IMR-90 (cell line): ENCODE data around the gene ANXA8.

Experiments
- BHLHE40 ChIP-seq: fragments of 150-350 bp; IDR thresholded peaks from 2 replicates; pipeline ENCODE4 v1.6.1; 2016; ENCODE audit warnings: mild to moderate bottlenecking, low read depth, low read length
- CEBPB ChIP-seq: IDR thresholded peaks from 2 replicates; pipeline ENCODE4 v1.6.1; 2012; ENCODE audit warnings: low read depth, low read length, improper control_type of control experiment
- CHD1 ChIP-seq: IDR thresholded peaks from 2 replicates; pipeline ENCODE4 v1.6.1; 2012; ENCODE audit warnings: low read depth, low read length, improper control_type of control experiment
- CTCF ChIP-seq: conservative IDR thresholded peaks from 2 replicates; pipeline ENCODE4 v1.5.1; 2012; ENCODE audit warnings: mild to moderate bottlenecking, low read depth, low read length, improper control_type of control experiment
- ELK1 ChIP-seq: fragments of 150-350 bp; IDR thresholded peaks from 2 replicates; pipeline ENCODE4 v1.6.1; 2016; ENCODE audit warnings: low read depth, mild to moderate bottlenecking, low read length, moderate library complexity, borderline replicate concordance
- FOS ChIP-seq: fragments of 150-350 bp; IDR thresholded peaks from 2 replicates; pipeline ENCODE4 v1.6.1; 2016; ENCODE audit warnings: low read depth, low read length
- MXI1 ChIP-seq: IDR thresholded peaks from 2 replicates; pipeline ENCODE4 v1.6.1; 2012; ENCODE audit warnings: low read depth, mild to moderate bottlenecking, low read length, moderate library complexity, borderline replicate concordance
- NFE2L2 ChIP-seq: fragments of 150-350 bp; IDR thresholded peaks from 2 replicates; pipeline ENCODE4 v1.6.1; 2016; ENCODE audit warnings: low read depth, mild to moderate bottlenecking, low read length
- POLR2A ChIP-seq: IDR thresholded peaks from 2 replicates; pipeline ENCODE4 v1.6.1; 2012; ENCODE audit warnings: mild to moderate bottlenecking, low read depth, low read length
- RAD21 ChIP-seq: IDR thresholded peaks from 2 replicates; pipeline ENCODE4 v1.6.1; 2012; ENCODE audit warnings: low read length, improper control_type of control experiment
- RCOR1 ChIP-seq: IDR thresholded peaks from 2 replicates; pipeline ENCODE4 v1.6.1; 2012; ENCODE audit warnings: mild to moderate bottlenecking, low read length, improper control_type of control experiment; ENCODE audit not compliant: insufficient replicate concordance
- RFX5 ChIP-seq: IDR thresholded peaks from 2 replicates; pipeline ENCODE4 v1.8.0; 2012; ENCODE audit warnings: low read depth, mild to moderate bottlenecking, low read length, moderate library complexity
- SMC3 ChIP-seq: fragments of 150-350 bp; IDR thresholded peaks from 2 replicates; pipeline ENCODE4 v1.6.1; 2016; ENCODE audit warnings: low read depth, mild to moderate bottlenecking, antibody characterized with exemption, low read length, moderate library complexity
- USF2 ChIP-seq: fragments of 150-350 bp; IDR thresholded peaks from 2 replicates; pipeline ENCODE4 v1.6.1; 2017; ENCODE audit warnings: mild to moderate bottlenecking, antibody characterized with exemption, low read length, low read depth

GRCh38 chr10:47421057-47421952, 62.6 kb downstream of the ANXA8 start:
- TF ChIP-seq POLR2A (no peak), CTCF (no peak), MXI1 (no peak), BHLHE40 (no peak), USF2 (no peak), SMC3 (no peak), NFE2L2 (no peak), RCOR1 (no peak), CHD1 (no peak), CEBPB (no peak), RAD21 (no peak), ELK1 (no peak), RFX5 (peak; percentile 70; the same call in 1 of the 2 replicates), FOS (peak; percentile 84)
